KOPT-K1 (cell line): ENCODE data around the gene C2orf72.
"Not testable (repeated sequence)": the region's sequence is repeated elsewhere in the genome, so short reads cannot be mapped to it uniquely, and the experiment has no call there.

Source experiments
- H3K27ac ChIP-seq: fragments of 200-600 bp; sonication (generic); 2 replicates; pipeline ENCODE4 v1.5.1; 2016; ENCODE audit warnings: antibody characterized with exemption, mild to moderate bottlenecking, low read depth, low read length; ENCODE audit not compliant: poor library complexity, severe bottlenecking
- H3K36me3 ChIP-seq: fragments of 200-600 bp; sonication (generic); 2 replicates; pipeline ENCODE4 v1.5.1; 2017; ENCODE audit warnings: antibody characterized with exemption, mild to moderate bottlenecking, low read length, moderate library complexity; ENCODE audit not compliant: insufficient read depth
- H3K9me3 ChIP-seq: fragments of 200-600 bp; sonication (generic); 2 replicates; pipeline ENCODE4 v1.5.1; 2017; ENCODE audit warnings: antibody characterized with exemption, low read length, mild to moderate bottlenecking; ENCODE audit not compliant: insufficient read depth, poor library complexity, severe bottlenecking

The C2orf72 gene

GRCh38 chr2:231063347-231063746 is 26.0 kb downstream of the C2orf72 start:
- Histone ChIP-seq H3K36me3 (peaks cover 84% of the 10 kb centered on the region), H3K27ac (no peak overlapping the region)

GRCh38 chr2:231065966-231066365 is 28.6 kb downstream of the C2orf72 start:
- Histone ChIP-seq H3K27ac (no peak overlapping the region), H3K9me3 (no peaks in the 10 kb centered on the region), H3K36me3 (peaks cover 98% of the 10 kb centered on the region)

More at GRCh38 chr2:231063347-231063746, 26.0 kb downstream of the C2orf72 start:
- no peaks in the 10 kb centered on the region for H3K9me3 ChIP-seq

GRCh38 chr2:231067531-231067930 is 30.2 kb downstream of the C2orf72 start:
- not testable (repeated sequence) for H3K9me3 ChIP-seq, H3K27ac ChIP-seq
- peaks cover 97% of the 10 kb centered on the region for H3K36me3 ChIP-seq

- Histone ChIP-seq H3K9me3 (no peaks in the 10 kb centered on the region), H3K36me3 (peaks cover 97% of the 10 kb centered on the region), H3K27ac (no peak overlapping the region)
These were observed 31.4 kb downstream of the C2orf72 start for GRCh38 chr2:231068525-231069222.

- peaks cover 97% of the 10 kb centered on the region for H3K36me3 ChIP-seq
- H3K27ac ChIP-seq: no peak overlapping the region
These were observed 32.2 kb downstream of the C2orf72 start for GRCh38 chr2:231069379-231070054.

GRCh38 chr2:231084565-231084964 is 47.2 kb downstream of the C2orf72 start:
- no peaks in the 10 kb centered on the region for H3K9me3 ChIP-seq
- H3K27ac ChIP-seq: no peak overlapping the region
- peaks cover 99% of the 10 kb centered on the region for H3K36me3 ChIP-seq

More at GRCh38 chr2:231069379-231070054, 32.2 kb downstream of the C2orf72 start:
- H3K9me3 ChIP-seq: no peaks in the 10 kb centered on the region

- no peak overlapping the region for H3K27ac ChIP-seq
- peaks cover 97% of the 10 kb centered on the region for H3K36me3 ChIP-seq
- peaks cover 15% of the 10 kb centered on the region for H3K9me3 ChIP-seq
These were observed 51.4 kb downstream of the C2orf72 start for GRCh38 chr2:231088754-231089153.

- H3K36me3 ChIP-seq: peaks cover 97% of the 10 kb centered on the region
These were observed 56.6 kb downstream of the C2orf72 start for GRCh38 chr2:231093933-231094332.

GRCh38 chr2:231094736-231095346 is 57.5 kb downstream of the C2orf72 start:
- H3K27ac ChIP-seq: no peak overlapping the region
- peaks cover 98% of the 10 kb centered on the region for H3K36me3 ChIP-seq
- peaks cover 45% of the 10 kb centered on the region for H3K9me3 ChIP-seq

More at GRCh38 chr2:231093933-231094332, 56.6 kb downstream of the C2orf72 start:
- no peak overlapping the region for H3K27ac ChIP-seq
- H3K9me3 ChIP-seq: peaks cover 36% of the 10 kb centered on the region
